GM06990 (cell line): ENCODE measurements around the gene CENPW.

Experiments
- DNase-seq: peaks from one replicate; pipeline ENCODE4 v3.0.0-alpha.2; 2011; ENCODE audit not compliant: insufficient read length; ENCODE audit errors: extremely low read depth
- H3K27me3 ChIP-seq: replicated peaks from 2 replicates; pipeline ENCODE4 v1.6.0; 2011; ENCODE audit warnings: low read length; ENCODE audit not compliant: control insufficient read depth, insufficient read depth
- H3K36me3 ChIP-seq: 2 replicates; pipeline ENCODE4 v1.5.1; 2011; ENCODE audit warnings: low read length; ENCODE audit not compliant: control insufficient read depth, insufficient read depth
- H3K4me3 ChIP-seq: replicated peaks from 2 replicates; pipeline ENCODE4 v1.5.1; 2011; ENCODE audit warnings: low read depth, mild to moderate bottlenecking, control low read depth, low read length
- CTCF ChIP-seq: IDR thresholded peaks from 2 replicates; pipeline ENCODE4 v1.5.1; 2011; ENCODE audit warnings: low read length, control low read depth, mild to moderate bottlenecking, inconsistent platforms; ENCODE audit not compliant: insufficient read depth, poor library complexity, severe bottlenecking

CENPW gene

GRCh38 chr6:126307849-126308248 lies 32.1 kb upstream of the CENPW start:
- Histone ChIP-seq H3K4me3 (no peak overlapping the region), H3K27me3 (no peaks in the 10 kb centered on the region), H3K36me3 (no peaks in the 10 kb centered on the region)
- no peak for TF ChIP-seq CTCF
- DNase-seq: no peak

GRCh38 chr6:126308362-126308761 lies 31.6 kb upstream of the CENPW start:
- no peak for TF ChIP-seq CTCF
- Histone ChIP-seq H3K27me3 (no peaks in the 10 kb centered on the region), H3K36me3 (no peaks in the 10 kb centered on the region), H3K4me3 (no peak overlapping the region)
- DNase-seq: no peak

- Histone ChIP-seq H3K27me3 (no peaks in the 10 kb centered on the region; the same call in 1 of the 2 replicates), H3K4me3 (no peak overlapping the region), H3K36me3 (no peaks in the 10 kb centered on the region)
- DNase-seq: no peak
- peak; percentile 48 for TF ChIP-seq CTCF
Measured at GRCh38 chr6:126312013-126312665, 27.8 kb upstream of the CENPW start.

- no peak overlapping the region for H3K4me3 ChIP-seq
- TF ChIP-seq CTCF: no peak
- no peaks in the 10 kb centered on the region; the same call in 1 of the 2 replicates for H3K27me3 ChIP-seq
- DNase-seq: no peak
- H3K36me3 ChIP-seq: no peaks in the 10 kb centered on the region
Measured at GRCh38 chr6:126313941-126314340, 26.0 kb upstream of the CENPW start.

- Histone ChIP-seq H3K4me3 (no peak overlapping the region), H3K27me3 (no peaks in the 10 kb centered on the region; the same call in 1 of the 2 replicates), H3K36me3 (no peaks in the 10 kb centered on the region)
- TF ChIP-seq CTCF: no peak
- no peak for DNase-seq
Measured at GRCh38 chr6:126318797-126319196, 21.1 kb upstream of the CENPW start.

GRCh38 chr6:126333729-126334128 lies 6.2 kb upstream of the CENPW start:
- no peak for DNase-seq
- no peaks in the 10 kb centered on the region for H3K36me3 ChIP-seq
- no peak overlapping the region for H3K4me3 ChIP-seq
- TF ChIP-seq CTCF: no peak
- no peaks in the 10 kb centered on the region for H3K27me3 ChIP-seq
